ACHN (cell line): ENCODE measurements around the gene ANGPT4.
"Not testable (repeated sequence)": the region's sequence is repeated elsewhere in the genome, so short reads cannot be mapped to it uniquely, and the experiment has no call there.

ENCODE experiments used
- DNase-seq: peaks from one replicate; pipeline ENCODE4 v3.0.0-alpha.2; 2015
- in situ Hi-C: cut with HindIII; loops from 2 replicates; pipeline ENCODE4 v1.10.0; 2017; ENCODE audit warnings: low sequenced_read_pairs, low pct_ligation_motif_present, low pct_unique_long_range_greater_than_20kb

Gene ANGPT4

DNA sequence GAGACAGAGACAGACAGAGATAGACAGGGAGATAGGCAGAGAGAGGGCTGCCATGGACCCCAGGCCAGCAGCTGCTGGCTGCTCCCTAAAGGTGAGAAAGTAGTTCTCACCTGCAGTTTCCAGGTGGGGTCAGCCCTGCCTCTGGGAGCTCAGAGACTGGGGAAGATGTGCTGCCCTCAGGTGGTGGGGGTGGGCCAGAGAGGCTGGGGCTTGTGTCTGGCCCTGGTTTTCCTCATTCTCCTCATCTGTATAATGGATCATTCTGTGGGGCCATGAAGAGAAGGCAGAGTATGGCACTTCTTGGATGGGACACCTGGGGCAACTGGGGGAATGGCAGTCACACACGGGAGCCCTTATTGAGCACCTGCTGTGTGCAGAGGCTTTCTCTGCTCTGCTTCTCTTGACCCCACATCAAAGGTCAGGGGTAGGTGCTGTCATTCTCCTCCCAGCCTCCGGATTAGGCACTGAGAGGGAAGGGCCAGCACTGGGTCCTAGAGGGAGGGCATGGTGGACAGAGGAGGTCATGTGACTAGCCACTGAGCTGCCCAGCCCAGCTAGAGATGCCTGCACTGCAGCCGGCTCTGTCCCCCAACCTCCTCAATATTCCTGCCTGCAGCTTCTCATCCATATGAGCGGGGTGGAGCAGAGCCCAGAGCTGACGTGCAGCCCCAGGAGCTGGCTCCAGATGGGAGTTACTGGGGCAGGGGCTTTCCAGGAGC lies 4.1 kb downstream of the ANGPT4 start:
- no peak for DNase-seq
- in situ Hi-C loops: no loop called here

DNA sequence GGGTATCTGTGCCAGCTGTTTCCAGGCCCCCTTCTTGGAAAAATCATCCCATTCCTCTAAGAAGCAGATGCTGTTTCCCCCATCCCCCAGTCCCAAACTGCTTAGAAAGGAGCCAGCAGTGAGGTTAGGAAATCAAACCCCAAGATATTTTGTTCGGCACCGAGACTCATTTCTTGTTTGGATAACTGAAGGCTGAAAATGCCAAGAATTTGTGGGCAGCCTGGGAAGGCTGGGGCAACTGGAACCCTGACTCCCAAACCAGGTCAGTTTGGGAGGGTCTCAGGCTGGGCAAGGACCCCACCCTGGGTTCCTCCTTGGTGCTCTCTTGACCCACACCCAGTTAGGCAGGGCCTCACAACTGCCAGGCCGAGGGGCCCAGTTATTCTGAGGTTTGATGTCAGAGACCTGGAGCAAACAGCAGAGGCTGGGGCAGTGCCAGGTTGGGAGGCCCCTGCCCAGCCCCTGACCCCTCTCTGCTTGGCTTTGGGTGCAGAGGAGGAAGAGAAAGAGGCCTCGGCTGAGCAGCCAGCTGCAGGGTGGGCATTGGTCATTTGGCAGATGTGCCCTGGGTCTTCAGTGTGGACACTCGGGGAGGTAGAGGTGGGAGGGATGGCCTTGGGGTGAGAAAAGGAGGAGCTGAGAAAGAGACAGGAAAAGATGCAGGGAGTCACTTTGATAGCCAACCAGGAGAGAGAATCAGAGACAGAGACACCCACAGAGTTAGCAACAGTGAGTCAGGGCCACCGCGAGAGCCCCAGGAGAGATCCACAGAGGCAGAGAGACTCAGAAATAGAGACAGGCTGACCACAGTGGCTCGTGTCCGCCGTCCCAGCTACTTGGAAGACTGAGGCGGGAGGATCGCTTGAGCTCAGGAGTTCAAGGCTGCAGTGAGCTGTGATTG lies 5.0 kb downstream of the ANGPT4 start:
- in situ Hi-C loops: no loop called here
- DNase-seq: no peak

DNA sequence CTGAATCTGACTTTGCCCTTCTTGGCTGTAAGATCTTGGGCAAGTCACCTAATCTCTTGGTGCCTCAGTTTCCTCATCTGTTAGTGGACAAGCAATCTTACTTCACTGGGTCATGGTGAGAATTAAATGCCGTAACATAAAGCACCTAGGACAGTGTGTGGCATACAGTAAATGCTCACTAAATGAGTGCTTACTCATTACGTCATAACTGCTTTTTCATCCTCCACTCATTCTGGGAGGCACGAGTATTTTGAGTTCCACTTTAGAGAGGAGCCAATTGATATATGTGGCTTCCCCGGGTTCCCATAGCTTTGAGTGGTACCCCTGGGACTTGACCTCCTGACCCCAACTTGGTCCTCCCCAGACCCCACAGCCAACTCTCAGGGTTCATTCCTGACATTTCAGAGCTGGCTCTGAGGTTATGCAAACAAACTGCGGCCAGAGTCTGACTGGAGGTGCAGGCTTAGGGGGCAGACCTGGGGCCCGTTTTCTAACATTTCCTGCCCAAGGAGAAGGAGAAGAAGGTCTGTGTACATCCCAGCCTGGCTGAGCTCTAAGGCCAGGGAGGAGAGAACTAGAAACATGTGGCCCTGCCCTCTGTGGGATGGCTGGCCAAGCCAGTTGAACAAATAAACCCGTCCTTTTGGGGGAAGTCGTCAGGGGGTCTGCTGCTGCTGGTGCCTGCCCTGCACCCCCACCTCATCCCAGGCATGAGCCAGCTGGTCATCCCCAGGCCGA lies 5.8 kb downstream of the ANGPT4 start:
- DNase-seq: no peak
- in situ Hi-C loops: no loop called here

DNA sequence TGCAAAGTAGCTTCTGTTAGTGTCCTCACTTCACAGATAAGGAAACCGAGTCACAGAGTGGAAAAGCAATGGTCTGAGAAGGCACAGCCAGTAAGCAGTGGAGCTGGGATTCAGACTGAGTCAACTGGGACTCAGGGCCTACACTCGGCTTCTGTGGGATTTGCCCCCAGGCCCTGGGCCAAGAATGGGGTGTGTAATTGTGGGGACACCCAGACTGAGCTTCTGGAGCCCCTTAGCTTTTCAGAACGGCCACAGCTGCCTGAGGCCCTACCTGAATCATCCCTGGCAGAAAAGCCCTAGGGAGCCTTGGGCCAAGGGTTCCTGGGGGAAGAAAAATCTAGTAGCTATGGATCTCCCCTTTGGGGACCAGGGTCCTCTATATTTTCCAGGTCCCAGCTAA lies 6.5 kb downstream of the ANGPT4 start:
- in situ Hi-C loops: no loop called here
- no peak for DNase-seq

DNA sequence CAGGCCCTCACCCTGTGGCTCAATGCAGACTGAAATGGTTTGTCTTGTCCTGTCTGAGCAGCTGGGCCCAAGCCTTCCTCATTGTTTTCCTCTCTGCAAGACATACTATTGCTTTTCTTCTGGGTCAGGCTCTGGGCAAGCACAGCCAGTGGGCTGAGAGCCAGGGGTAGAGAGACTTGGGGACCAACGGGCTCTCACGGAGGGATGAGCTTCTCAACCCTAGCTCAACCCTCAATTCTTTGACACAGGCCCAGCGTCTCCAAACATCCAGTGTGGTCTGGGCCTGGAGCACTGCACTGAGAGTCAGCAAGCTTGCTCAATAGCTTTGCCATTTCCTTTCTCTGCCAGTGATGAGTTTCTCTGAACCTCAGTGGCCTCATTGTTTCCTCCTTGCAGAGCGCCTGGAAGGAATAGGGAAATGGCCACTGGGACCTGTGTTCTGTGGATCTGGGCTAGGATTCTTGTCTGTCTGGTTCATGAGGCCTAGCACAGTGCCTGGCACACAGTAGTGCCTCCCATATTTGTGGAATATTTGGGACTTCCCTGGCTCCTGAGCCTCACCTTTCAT lies 9.3 kb downstream of the ANGPT4 start:
- no peak for DNase-seq
- in situ Hi-C loops: no loop called here

DNA sequence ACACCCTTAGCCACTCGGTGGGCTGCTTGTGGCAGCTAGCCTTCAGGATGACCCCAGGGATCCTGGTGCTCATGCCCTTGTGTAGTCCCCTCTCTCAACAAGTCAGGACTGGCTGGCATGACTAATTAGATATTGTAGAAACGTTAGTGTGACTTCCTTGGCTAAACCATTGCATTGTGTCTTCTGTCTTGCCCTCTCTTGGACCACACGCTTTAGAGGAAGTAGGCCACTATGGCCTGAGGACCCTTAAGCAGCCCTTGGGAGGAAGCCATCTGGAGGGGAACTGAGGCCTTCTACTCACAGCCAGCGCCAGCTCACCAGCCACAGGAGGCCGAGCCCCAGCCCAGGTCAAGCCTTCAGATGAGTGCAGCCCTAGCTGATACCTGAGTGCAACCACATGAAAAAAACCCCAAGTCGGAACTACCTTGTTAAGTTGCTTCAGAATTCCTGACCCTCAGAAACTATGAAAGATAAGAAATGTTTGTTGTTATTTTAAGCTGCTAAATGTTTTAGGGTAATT lies 10.1 kb downstream of the ANGPT4 start:
- no peak for DNase-seq
- in situ Hi-C loops: no loop called here

DNA sequence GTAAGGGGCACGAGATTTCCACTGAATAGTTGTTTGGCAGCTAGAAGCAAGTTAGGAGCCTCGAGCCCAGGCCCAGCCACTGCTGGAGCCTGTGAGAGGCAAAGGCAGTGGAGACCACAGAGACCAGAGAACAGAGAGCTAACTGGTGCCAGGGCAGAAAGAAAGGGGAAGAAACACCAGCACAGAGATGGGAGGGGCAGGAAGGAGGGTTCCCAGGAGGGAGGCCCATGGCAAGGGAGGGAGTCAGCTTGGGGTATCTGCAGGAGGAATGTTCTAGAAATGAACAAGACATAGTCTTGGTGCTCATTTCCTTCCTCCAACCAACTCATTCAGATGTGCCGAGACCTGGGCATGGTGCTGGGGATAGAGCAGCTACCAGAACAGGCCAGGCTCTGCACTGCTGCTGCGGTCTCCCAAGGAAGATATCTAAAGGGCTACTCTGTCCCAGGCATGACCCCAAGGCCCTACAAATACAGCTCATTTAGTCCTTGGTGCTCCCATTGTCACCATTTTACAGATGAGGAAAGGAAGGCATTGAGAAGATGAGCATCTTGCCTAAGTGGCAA lies 10.7 kb downstream of the ANGPT4 start:
- no peak for DNase-seq
- in situ Hi-C loops: no loop called here

DNA sequence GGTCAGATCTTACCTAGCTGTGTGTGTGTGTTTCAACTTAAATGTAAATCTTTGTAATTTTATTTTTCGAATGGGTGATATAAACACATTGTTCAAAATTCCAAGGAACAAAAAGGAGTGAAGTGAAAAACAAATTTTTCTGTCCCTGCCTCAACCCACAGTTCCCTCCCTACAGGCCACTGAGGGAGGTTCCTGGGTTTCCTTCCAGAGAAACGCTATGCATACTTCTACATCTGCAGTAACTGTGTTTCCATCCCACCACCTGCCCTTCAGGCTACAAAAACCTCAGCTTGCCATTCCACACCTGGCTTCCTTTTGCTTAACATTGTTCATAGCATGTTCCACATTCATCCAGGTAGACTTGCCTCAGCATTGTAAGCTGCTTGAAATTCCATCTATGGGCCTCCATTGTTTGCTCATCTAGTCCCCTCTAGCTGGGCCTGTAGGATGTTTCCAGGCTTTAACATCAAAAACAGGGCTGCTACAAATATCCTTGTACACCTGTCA lies 12.0 kb downstream of the ANGPT4 start:
- DNase-seq: no peak

DNA sequence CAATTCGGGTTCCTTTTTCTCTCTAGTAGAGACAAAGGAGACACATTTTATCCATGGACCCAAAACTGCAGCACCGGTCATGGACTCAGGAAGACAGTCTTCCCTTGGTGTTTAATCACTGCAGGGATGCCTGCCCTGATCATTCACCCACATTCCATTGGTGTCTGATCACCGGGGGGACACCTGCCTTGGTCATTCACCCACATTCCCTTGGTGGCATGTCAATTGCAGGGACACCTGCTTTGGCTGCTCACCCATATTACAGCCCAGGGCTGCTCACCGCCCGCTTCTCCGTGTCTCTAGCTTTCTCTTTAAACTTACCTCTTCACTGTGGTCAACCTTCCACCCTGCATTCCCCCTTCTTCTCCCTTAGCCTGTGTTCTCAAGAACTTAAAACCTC lies 18.7 kb downstream of the ANGPT4 start:
- in situ Hi-C loops, DNase-seq: not testable (repeated sequence)

More for the DNA sequence above, 12.0 kb downstream of the ANGPT4 start:
- in situ Hi-C loops: no loop called here

DNA sequence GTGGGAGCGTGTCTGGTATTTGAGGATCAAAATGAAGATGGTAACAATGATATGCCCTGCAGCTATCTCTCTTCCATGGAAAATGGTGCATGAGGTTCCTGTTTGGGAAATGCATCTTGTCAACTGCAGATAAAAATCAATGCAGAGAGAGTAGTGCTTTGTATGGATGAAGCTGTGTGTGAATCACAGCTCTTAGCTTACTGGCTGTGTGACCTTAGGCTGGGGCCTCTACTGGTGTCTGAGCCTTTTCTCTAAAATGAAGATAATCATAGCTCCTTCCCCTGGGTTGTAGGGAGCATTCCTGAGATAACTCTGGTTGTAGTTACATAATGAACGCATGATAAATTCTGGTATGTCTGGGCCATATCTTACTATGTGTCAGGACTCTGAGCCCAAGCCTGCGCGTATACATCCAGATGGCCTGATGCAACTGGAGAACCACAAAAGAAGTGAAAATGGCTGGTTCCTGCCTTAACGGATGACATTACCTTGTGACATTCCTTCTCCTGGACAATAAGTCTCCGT lies 19.6 kb downstream of the ANGPT4 start:
- in situ Hi-C loops: no loop called here
- DNase-seq: no peak

DNA sequence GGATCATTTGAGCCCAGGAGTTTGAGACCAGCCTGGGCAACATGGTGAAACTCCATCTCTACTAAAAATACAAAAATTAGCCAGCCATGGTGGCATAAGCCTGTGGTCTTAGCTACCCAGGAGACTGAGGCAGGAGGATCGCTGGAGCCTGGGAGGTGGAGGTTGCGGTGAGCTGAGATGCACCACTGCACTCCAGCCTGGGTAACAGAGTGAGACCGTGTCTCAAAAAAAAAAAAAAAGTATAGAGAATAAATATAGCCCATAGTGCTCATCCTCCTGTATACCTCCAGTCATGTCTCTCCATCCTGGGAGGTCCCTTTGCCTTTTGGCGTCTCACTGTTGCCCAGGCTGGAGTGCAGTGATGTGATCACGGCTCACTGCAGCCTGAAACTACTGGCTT lies 23.8 kb downstream of the ANGPT4 start:
- in situ Hi-C loops: not testable (repeated sequence)

DNA sequence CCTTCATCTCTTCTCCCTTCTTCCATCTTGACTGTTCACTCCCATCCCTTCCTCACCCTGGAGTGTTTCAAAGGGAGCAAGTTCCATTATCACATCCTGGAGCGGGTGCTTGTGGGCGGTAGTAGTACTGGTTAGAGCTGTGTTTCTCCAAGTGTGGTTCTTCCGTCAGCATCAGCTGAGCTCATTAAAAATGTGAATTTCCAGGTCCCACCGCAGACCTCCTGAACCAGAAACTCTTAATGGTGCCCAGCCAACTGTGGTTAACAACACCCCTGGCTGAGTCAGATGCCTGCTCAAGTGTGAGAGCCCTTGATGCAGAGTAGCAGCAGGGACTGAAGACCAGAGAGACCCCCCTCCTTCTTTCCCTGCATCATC lies 24.4 kb downstream of the ANGPT4 start:
- DNase-seq: peak; percentile 92
- in situ Hi-C loops: no loop called here

More for the DNA sequence above, 23.8 kb downstream of the ANGPT4 start:
- DNase-seq: peak; percentile 61

DNA sequence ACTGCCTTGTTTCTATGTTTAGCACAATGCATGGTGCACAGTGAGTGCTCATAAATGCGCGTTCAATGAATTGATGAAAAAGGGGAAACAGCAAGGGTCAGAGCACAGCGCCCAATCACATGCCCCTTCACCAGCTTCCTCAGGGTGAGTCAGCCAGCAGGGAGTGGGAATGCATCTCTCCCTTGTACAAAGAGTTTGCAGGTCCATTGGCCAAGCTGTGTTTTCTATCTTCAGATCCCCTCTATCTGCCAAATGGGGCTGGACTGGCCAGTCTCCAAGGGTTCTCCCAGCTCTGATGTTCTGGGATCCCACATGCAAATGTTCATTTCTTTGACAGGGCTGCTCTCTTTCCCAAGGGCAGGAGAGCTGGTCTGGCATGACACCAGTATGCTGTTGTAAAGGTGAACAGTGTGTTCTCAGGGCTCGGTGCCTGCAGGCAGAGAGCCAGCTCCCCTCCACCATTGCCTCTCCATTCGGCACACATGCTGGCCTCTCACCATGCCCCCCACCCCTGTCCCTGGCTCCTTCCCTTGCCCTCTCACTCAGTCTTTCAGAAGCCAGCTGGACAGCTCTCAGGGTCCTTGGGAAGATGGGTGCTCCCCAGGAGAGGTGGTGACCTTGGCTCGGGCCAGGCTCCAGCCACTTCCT lies 25.0 kb downstream of the ANGPT4 start:
- DNase-seq: peak; percentile 27
- in situ Hi-C loops: no loop called here

DNA sequence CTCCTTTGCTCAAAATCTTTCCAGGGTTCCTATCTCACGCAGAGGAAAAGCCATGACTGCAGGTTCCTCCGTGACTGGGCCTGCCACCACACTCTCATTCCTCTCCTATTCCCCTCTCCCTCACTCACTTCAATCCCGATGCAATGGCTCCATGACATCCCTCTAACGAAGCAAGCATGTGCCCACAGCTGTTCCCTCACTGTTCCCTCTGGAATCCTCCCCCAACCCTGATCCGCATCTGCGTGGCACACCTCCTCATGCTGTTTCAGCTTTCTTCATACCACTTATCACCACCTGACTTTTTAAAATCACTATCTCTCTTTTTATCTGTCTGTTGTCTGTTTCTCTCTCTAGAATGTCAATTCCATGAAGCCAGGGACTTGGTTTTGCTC lies 25.5 kb downstream of the ANGPT4 start:
- in situ Hi-C loops: no loop called here
- no peak for DNase-seq

DNA sequence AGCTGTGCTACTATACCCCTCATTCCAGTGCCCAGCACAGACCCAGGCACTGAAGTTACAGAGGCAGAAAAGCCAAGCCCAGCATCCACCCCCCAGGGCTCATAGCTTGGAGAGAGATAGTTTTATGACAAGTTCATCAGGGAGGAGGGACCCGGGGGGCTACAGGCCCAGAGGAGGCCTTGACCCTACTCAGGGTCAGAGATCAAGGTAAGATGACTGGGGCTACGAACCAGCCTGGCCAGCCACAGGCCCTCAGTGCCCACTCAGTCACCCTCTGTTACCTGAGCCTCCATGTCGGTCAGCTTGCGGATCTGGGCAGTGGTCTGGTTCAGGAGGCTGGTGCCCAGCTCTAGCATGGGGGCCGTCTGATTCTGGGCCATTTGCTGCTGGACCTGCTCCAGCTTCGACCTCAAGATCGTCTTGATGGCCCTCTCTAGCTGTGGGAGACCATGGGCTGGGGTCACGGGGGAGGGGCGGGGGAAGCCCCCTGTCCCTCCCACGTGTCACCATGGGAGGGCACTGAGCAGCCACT lies 26.1 kb downstream of the ANGPT4 start:
- in situ Hi-C loops: no loop called here

DNA sequence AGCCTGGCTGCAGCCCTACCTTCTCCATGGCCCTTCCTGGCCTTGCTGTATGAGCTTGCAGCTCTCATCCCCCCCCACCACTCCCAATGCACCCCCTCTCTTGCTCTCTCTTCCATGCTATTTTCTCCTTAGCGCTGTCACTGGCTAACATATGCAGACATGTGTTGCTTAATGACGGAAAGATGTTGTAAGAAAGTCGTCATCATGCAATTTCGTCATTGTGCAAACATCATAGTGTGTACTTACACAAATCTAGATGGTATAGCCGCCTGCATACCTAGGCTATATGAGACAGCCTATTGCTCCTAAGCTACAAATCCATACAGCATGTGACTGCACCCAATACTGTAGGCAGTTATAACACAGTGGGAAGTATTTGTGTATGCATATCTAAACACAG lies 27.0 kb downstream of the ANGPT4 start:
- in situ Hi-C loops: no loop called here
- DNase-seq: no peak

More for the DNA sequence above, 26.1 kb downstream of the ANGPT4 start:
- DNase-seq: no peak

DNA sequence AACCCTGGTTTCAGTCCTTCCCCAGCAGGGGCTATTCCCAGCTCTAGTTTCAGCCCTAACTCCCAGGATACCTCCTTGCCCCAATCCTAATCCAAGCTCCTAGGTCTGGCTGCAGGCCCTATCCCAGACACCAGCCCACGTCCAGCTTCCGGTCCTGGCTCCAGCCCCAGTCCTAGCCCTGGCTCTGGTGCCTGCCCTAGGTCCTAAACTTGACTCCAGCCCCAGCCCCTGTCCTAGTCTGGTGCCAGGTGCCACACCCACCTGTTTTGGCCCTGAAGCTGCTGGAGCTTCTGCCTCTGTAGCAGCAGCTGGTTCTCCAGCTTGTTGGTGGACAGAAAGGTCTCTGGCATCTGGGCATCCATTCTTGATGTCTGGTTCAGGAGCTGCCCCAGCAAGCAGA lies 28.1 kb downstream of the ANGPT4 start:
- no peak for DNase-seq
- in situ Hi-C loops: no loop called here
